Progenitor cell of endocrine pancreas (in vitro differentiated cells): ENCODE data around the gene CSMD2. TPM values are rescaled to one million over a fixed set of nuclear protein-coding genes. Genes with fewer than 3 reads are reported as not detected.

Source experiments
- DNase-seq: peaks from one replicate; pipeline ENCODE4 v3.0.0; 2021; ENCODE audit warnings: low spot score; ENCODE audit not compliant: unreplicated experiment
- H3K27ac Mint-ChIP-seq: 2 replicates; pipeline ENCODE4 v1.8.0; 2021; ENCODE audit warnings: mild to moderate bottlenecking, moderate library complexity, mixed read lengths
- H3K27me3 Mint-ChIP-seq: 2 replicates; pipeline ENCODE4 v1.8.0; 2021; ENCODE audit warnings: mixed read lengths
- H3K36me3 Mint-ChIP-seq: 2 replicates; pipeline ENCODE4 v1.8.0; 2022; ENCODE audit warnings: mixed read lengths; ENCODE audit not compliant: insufficient read depth
- H3K4me1 Mint-ChIP-seq: 2 replicates; pipeline ENCODE4 v1.8.0; 2021; ENCODE audit warnings: low read depth, mixed read lengths
- H3K4me3 Mint-ChIP-seq: 2 replicates; pipeline ENCODE4 v1.8.0; 2021; ENCODE audit warnings: low read depth, mild to moderate bottlenecking, moderate library complexity, mixed read lengths
- H3K9me3 Mint-ChIP-seq: 2 replicates; pipeline ENCODE4 v1.8.0; 2021; ENCODE audit warnings: low read depth, mixed read lengths
- CTCF ChIP-seq: fragments of 200-600 bp; sonication (generic); IDR thresholded peaks from one replicate; pipeline ENCODE4 v1.5.0; 2021; ENCODE audit warnings: antibody characterized with exemption, mild to moderate bottlenecking; ENCODE audit not compliant: unreplicated experiment
- total RNA-seq: library from RNA; stranded (reverse); gene quantifications from 2 replicates; pipeline ENCODE4 v1.2.1, GENCODE V29; 2021

Gene CSMD2
- total RNA-seq, 1 donor from 2014 or later: 0.38 TPM

- no peak for TF ChIP-seq CTCF
- Mint-ChIP-seq H3K4me3 (no peak overlapping the region), H3K27ac (no peak overlapping the region), H3K9me3 (no peaks in the 10 kb centered on the region), H3K27me3 (peaks cover 9% of the 10 kb centered on the region), H3K36me3 (no peaks in the 10 kb centered on the region), H3K4me1 (peaks cover 10% of the 10 kb centered on the region)
- DNase-seq: no peak
Observed at GRCh38 chr1:33469691-33470090, 695.3 kb downstream of the CSMD2 start.

GRCh38 chr1:33468967-33469366, 696.1 kb downstream of the CSMD2 start:
- no peak for TF ChIP-seq CTCF
- H3K4me1 Mint-ChIP-seq: peaks cover 10% of the 10 kb centered on the region
- no peaks in the 10 kb centered on the region for H3K36me3 Mint-ChIP-seq
- no peak for DNase-seq
- H3K9me3 Mint-ChIP-seq: no peaks in the 10 kb centered on the region
- H3K27ac Mint-ChIP-seq: no peak overlapping the region
- no peak overlapping the region for H3K4me3 Mint-ChIP-seq
- H3K27me3 Mint-ChIP-seq: peaks cover 9% of the 10 kb centered on the region

GRCh38 chr1:33468531-33468930, 696.5 kb downstream of the CSMD2 start:
- Mint-ChIP-seq H3K9me3 (no peaks in the 10 kb centered on the region), H3K27me3 (peaks cover 9% of the 10 kb centered on the region), H3K4me3 (no peak overlapping the region), H3K36me3 (no peaks in the 10 kb centered on the region), H3K4me1 (peaks cover 8% of the 10 kb centered on the region), H3K27ac (no peak overlapping the region)
- TF ChIP-seq CTCF: no peak
- no peak for DNase-seq

GRCh38 chr1:33468011-33468410, 697.0 kb downstream of the CSMD2 start:
- H3K4me3 Mint-ChIP-seq: no peak overlapping the region
- H3K27me3 Mint-ChIP-seq: peaks cover 9% of the 10 kb centered on the region
- H3K4me1 Mint-ChIP-seq: peaks cover 3% of the 10 kb centered on the region
- DNase-seq: no peak
- H3K9me3 Mint-ChIP-seq: no peaks in the 10 kb centered on the region
- TF ChIP-seq CTCF: no peak
- H3K27ac Mint-ChIP-seq: no peak overlapping the region
- H3K36me3 Mint-ChIP-seq: no peaks in the 10 kb centered on the region

- no peak for TF ChIP-seq CTCF
- Mint-ChIP-seq H3K4me1 (no peaks in the 10 kb centered on the region), H3K27ac (no peak overlapping the region), H3K9me3 (no peaks in the 10 kb centered on the region), H3K4me3 (no peak overlapping the region), H3K27me3 (peaks cover 9% of the 10 kb centered on the region), H3K36me3 (no peaks in the 10 kb centered on the region)
- DNase-seq: no peak
Observed at GRCh38 chr1:33466159-33466558, 698.9 kb downstream of the CSMD2 start.

- no peaks in the 10 kb centered on the region for H3K4me1 Mint-ChIP-seq
- H3K36me3 Mint-ChIP-seq: no peaks in the 10 kb centered on the region
- TF ChIP-seq CTCF: no peak
- no peaks in the 10 kb centered on the region for H3K9me3 Mint-ChIP-seq
- peaks cover 11% of the 10 kb centered on the region for H3K27me3 Mint-ChIP-seq
- no peak overlapping the region for H3K27ac Mint-ChIP-seq
- H3K4me3 Mint-ChIP-seq: no peak overlapping the region
- no peak for DNase-seq
Observed at GRCh38 chr1:33465316-33465715, 699.7 kb downstream of the CSMD2 start.
